Stimulated activated CD8-positive, alpha-beta memory T cell treated with anti-CD3 and anti-CD28 coated beads, Interleukin-15, amount 100 ng/mL, for 24 hours (primary cell): Measurements from ENCODE around the gene FKRP.
"Not testable (repeated sequence)": the region's sequence is repeated elsewhere in the genome, so short reads cannot be mapped to it uniquely, and the experiment has no call there.

Experiments
- DNase-seq: peaks from one replicate; pipeline ENCODE4 v3.0.0-alpha.2; 2020; ENCODE audit warnings: low read depth

The FKRP gene

DNA sequence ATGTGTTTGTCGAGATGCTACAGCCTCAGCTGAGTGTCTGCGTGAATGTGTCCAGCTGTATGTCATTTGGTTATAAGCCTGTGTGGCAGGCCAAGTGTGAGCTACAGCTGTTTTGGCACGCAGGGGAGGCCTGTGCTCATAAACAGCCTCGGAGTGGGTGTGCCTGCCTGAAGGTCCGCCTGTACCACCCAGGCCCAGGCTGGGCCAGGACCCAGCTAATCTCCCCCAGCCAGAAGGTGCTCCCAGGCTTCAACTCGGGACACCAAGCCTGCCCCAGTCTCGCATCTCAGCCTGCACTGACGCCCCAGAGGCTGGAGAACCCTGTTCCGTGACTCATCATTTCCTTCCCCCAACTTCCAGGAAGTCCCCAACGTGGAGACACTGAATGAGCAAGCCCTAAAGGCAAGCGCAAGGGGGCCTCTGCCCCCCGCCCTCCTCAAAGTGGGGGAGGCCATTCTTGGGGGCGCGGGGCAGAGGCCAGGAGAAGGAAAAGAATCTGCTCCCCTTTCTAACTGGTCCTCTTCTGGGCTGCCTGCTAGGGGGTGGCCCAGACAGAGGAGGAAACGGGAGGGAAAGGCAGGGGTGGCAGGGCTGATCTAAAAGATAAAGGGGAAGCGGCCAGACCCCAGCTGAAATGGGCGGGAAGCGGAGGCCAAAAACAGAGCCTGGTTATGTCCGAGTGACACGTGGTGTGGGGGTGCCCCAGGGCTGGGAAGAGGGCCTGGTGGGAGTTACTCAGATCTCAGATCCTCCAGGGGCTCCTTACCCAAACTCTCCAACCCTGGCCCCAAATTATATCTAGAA lies 40.6 kb downstream of the FKRP start:
- peak; percentile 54 for DNase-seq

DNA sequence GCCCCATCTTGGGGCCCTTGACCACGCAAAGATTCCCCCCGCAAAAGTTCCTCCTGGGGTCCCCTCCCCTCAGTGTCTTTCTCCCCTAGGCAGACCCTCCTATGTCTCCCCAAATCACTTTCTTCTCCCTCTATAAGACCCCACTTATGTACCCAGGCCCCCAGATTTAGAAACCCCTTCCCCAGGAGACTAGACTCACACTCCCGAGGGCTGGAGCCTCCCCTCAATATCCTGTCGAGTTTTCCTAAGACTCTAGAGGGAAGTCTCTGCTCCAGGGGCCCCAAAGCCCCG lies 41.1 kb downstream of the FKRP start:
- no peak for DNase-seq

GRCh38 chr19:46787331-46788261 lies 41.7 kb downstream of the FKRP start:
- DNase-seq: no peak

DNA sequence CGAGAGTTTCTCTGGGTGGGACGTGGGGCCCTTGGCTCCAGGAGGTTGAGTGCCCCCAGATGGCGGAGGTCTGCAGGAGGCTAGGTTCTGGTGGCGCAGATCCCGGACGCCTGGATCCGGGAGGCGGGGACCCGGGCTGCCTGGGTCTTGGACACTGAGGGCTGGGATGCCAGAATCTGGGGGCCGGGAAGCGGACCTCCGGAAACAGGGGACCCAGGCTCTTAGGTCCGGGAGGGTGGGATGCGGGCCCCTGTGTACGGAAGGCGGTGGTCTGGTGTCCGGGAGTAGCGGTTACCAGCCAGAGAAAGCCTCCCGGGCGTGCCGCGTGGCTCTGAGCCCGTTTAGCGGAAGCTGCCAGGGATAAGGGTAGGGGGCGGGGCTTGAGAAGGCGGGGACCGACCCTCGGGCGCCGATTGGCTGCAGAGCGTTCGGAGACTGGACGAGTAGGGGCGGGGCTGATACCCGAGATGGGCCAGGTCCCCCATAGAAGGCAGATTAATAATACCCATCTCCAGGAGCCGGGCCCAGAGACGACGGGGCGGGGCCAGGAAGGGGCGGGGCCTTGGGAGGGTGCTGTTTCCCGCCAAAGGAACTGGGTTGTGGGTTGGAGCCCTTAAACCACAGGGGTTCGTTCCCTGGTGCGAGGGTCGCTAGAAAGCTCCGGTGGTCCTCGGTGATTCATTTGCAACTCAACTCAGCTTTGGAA lies 42.6 kb downstream of the FKRP start, which contains the start of gene SLC1A5:
SLC1A5 (minus strand) TSS at position 333 of the 706 bp plus-strand sequence. CDS start 629 bp downstream, outside the sequence.
- peak; percentile 96 for DNase-seq

GRCh38 chr19:46788968-46789338 lies 43.1 kb downstream of the FKRP start:
- no peak for DNase-seq

GRCh38 chr19:46789371-46789770 lies 43.5 kb downstream of the FKRP start:
- no peak for DNase-seq

- DNase-seq: no peak
These were observed 46.1 kb downstream of the FKRP start for GRCh38 chr19:46791944-46792343.

DNA sequence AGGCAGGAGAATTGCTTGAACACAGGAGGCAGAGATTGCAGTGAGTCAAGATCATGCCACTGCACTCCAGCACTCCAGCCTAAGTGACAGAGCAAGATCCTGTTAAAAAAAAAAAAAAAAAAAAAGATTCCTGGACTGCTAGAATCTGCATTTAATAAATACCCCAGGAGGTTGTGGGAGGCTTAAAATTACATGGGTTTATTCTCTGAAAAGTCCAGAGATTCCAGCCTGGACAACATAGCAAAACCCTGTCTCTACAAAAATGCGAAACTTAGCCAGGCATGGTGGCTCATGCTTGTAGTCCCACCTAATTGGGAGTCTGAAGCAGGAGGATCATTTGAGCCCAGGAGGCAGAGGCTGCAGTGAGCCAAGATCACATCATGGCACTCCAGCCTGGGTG lies 52.0 kb downstream of the FKRP start:
- no peak for DNase-seq

DNA sequence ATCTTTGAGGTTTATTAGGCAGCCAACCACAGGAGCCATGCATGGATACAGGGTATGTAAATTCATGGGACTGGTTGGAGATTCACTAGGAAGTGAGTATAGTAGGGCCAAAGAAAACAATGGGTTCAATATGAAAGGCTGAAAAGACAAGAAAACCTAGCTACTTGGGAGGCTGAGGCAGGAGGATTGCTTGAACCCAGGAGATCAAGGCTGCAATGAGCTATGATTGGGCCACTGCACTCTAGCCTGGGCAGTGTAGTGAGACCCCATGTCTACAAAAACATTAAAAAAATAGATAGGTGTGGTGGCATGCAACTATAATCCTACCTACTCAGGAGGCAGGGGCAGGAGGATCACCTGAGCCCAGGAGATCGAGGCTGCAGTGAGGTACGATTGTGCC lies 52.9 kb downstream of the FKRP start:
- DNase-seq: no peak

- DNase-seq: no peak
These were observed 56.3 kb downstream of the FKRP start for GRCh38 chr19:46802152-46802551.

DNA sequence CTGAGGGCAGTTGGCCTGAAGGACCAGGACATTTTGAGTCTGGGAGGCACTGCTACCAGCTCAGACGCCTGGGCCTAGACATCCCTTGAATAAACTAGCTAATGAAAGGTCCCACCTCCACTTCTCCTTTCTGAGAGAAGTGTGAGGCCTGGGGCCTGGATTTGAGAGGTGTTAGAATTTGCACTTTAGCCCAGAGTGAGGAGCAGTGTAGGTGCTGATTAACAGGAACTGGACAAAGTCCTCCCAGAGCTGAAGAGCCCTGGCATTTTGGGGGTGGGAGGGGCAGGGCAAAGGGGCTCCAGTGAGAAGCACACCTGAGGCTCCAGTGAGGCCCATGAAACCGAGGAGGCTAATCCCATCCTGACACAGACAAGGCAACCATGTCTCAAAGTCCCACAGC lies 57.7 kb downstream of the FKRP start:
- DNase-seq: no peak

- not testable (repeated sequence) for DNase-seq
These were observed 58.6 kb downstream of the FKRP start for GRCh38 chr19:46804432-46804831.

- DNase-seq: no peak
These were observed 60.8 kb downstream of the FKRP start for GRCh38 chr19:46806656-46807055.
